ENCODE results near the gene ZSCAN10. TPM values are rescaled to one million over a fixed set of nuclear protein-coding genes. Genes with fewer than 3 reads are reported as not detected.

ZSCAN10 gene
- total RNA-seq, 1 donor from 2014 or later, result not detected

- no peak for TF ChIP-seq CTCF (IDR thresholded peaks at IDR 0.05; ENCODE audit: insufficient read depth, low read length, poor library complexity, severe bottlenecking)
- no peaks in the 10 kb centered on the region for H3K27me3 ChIP-seq (ENCODE audit: control insufficient read depth, insufficient read depth, low read length)
- no peak for DNase-seq (ENCODE audit: low read depth)
- H3K4me3 ChIP-seq (ENCODE audit: low read depth, low read length), result no peak overlapping the region
- peaks cover 2% of the 10 kb centered on the region for H3K36me3 ChIP-seq (ENCODE audit: control insufficient read depth, insufficient read depth, low read length)
Observed at GRCh38 chr16:3145151-3145550, 46.1 kb upstream of the ZSCAN10 start.

- TF ChIP-seq CTCF (IDR thresholded peaks at IDR 0.05; ENCODE audit: insufficient read depth, low read length, poor library complexity, severe bottlenecking), result no peak
- Histone ChIP-seq H3K36me3 (ENCODE audit: control insufficient read depth, insufficient read depth, low read length) (peaks cover 2% of the 10 kb centered on the region), H3K27me3 (ENCODE audit: control insufficient read depth, insufficient read depth, low read length) (no peaks in the 10 kb centered on the region), H3K4me3 (ENCODE audit: low read depth, low read length) (no peak overlapping the region)
- no peak for DNase-seq (ENCODE audit: low read depth)
Observed at GRCh38 chr16:3144321-3144983, 45.4 kb upstream of the ZSCAN10 start.

GRCh38 chr16:3143598-3144320 lies 44.7 kb upstream of the ZSCAN10 start:
- Histone ChIP-seq H3K27me3 (ENCODE audit: control insufficient read depth, insufficient read depth, low read length) (no peaks in the 10 kb centered on the region), H3K4me3 (ENCODE audit: low read depth, low read length) (no peak overlapping the region), H3K36me3 (ENCODE audit: control insufficient read depth, insufficient read depth, low read length) (peaks cover 2% of the 10 kb centered on the region)
- DNase-seq (ENCODE audit: low read depth), result no peak
- no peak for TF ChIP-seq CTCF (IDR thresholded peaks at IDR 0.05; ENCODE audit: insufficient read depth, low read length, poor library complexity, severe bottlenecking)

GRCh38 chr16:3143189-3143588 lies 44.1 kb upstream of the ZSCAN10 start:
- Histone ChIP-seq H3K27me3 (ENCODE audit: control insufficient read depth, insufficient read depth, low read length) (no peaks in the 10 kb centered on the region), H3K4me3 (ENCODE audit: low read depth, low read length) (no peak overlapping the region), H3K36me3 (ENCODE audit: control insufficient read depth, insufficient read depth, low read length) (peaks cover 2% of the 10 kb centered on the region)
- no peak for DNase-seq (ENCODE audit: low read depth)
- no peak for TF ChIP-seq CTCF (IDR thresholded peaks at IDR 0.05; ENCODE audit: insufficient read depth, low read length, poor library complexity, severe bottlenecking)

- Histone ChIP-seq H3K36me3 (ENCODE audit: control insufficient read depth, insufficient read depth, low read length) (peaks cover 2% of the 10 kb centered on the region), H3K4me3 (ENCODE audit: low read depth, low read length) (no peak overlapping the region), H3K27me3 (ENCODE audit: control insufficient read depth, insufficient read depth, low read length) (no peaks in the 10 kb centered on the region)
- no peak for TF ChIP-seq CTCF (IDR thresholded peaks at IDR 0.05; ENCODE audit: insufficient read depth, low read length, poor library complexity, severe bottlenecking)
- no peak for DNase-seq (ENCODE audit: low read depth)
Observed at GRCh38 chr16:3142770-3143169, 43.7 kb upstream of the ZSCAN10 start.

Measured in kidney epithelial cell (primary cell).